HG03565 (cell line): Measurements from ENCODE around the gene ITPR1.

ENCODE experiments used
- ATAC-seq: cut with Tn5 transposase; IDR thresholded peaks from one replicate; pipeline ENCODE4 v1.9.1; 2021; ENCODE audit warnings: mild to moderate bottlenecking, moderate library complexity; ENCODE audit not compliant: unreplicated experiment

Gene ITPR1

DNA sequence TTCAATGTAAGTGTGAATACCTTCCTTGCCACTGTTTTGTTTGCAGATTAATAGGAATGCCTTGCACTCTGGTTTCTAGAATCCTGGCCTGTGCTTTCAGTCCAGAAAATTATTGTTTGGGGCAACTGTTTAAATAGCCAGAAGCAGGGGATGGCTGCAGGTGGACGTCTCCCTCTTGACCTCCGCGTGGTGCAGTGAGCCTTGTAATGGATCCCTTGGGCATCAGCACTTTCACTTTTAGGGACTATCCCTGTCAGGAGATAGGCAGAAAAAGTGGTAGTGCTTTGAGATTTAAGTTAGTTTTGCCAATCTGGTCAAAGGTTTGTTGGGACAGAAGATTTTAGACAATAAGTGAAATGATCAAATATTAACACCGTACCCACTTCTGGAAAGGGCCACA lies 307.4 kb downstream of the ITPR1 start:
- ATAC-seq: no peak

GRCh38 chr3:4801892-4802291 lies 308.7 kb downstream of the ITPR1 start:
- ATAC-seq: no peak

DNA sequence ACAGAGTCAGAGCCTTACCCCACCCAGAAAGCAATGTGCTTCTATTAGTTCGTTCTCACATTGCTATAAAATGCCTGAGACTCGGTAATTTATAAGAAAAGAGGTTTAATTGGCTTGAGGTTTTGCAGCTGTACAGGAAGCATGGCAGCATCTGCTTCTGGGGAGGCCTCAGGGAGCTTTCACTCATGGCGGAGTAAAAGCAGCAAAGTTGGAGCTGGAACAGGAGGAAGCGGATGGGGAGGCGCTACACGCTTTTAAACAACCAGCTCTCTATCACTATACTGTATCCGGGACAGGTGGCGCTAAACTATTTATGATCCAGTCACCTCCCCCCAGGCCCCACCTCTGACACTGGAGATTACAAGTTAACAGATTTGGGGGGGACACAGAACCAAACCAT lies 309.8 kb downstream of the ITPR1 start:
- ATAC-seq: no peak

DNA sequence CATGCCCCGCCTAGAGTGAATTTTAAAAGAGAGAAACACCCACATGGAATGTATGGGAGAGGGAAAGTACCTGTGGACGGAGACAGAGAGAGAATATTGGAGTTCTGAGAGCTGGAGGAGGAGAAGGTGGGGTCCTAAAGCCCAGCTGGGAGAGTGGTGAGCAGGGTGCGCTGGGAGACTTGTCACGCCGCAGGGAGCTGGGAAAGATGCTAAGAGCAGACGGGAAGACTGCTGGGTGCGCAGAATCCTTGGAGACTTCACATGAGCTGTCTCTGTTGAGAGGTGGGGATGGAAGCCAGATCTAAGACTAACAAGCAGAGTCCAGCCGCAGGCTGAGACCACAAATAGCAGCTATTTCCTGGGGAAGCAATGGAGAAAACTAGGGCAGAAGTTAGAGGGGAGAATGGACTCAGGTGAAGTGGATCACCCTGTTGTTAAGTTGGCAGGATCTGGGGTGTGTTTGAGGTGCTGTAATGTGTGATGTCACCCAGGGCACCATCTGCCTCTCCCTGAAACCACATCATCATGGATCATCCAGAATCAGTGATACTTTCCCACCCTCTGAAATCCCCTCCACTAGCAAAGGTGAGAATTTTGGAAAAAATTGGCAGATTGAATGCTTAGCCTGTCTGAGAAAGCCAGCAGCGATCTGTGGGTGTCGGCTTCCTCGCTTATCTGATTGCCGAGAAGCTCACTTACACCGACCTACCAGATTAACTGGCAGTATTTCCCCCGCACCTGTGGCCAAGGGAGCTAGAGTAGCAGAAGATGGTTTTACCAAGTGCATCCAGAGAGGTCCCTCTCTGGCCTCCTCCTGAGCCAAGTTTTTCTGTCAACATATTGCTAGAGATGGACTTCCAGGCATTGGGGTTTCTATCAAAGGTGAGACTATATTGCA lies 311.3 kb downstream of the ITPR1 start:
- ATAC-seq: no peak

DNA sequence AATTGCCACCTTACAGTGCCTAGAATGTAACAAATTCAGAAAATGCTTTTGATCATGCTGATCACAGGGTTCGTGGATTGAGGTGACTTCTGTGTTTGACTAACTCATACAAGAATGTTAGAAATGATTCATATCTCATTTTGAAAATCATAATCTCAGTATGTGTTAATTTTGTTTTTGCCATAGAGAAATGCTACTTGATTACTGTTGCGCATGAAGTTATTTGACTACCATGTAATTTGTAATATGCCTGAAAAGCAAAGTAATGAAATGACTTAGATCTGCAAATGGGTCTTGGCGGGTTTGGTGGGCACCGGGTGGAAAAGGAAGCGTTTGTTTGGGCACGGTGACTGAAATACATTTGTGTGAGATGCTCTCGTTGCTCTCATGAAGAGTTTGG lies 312.5 kb downstream of the ITPR1 start:
- no peak for ATAC-seq

DNA sequence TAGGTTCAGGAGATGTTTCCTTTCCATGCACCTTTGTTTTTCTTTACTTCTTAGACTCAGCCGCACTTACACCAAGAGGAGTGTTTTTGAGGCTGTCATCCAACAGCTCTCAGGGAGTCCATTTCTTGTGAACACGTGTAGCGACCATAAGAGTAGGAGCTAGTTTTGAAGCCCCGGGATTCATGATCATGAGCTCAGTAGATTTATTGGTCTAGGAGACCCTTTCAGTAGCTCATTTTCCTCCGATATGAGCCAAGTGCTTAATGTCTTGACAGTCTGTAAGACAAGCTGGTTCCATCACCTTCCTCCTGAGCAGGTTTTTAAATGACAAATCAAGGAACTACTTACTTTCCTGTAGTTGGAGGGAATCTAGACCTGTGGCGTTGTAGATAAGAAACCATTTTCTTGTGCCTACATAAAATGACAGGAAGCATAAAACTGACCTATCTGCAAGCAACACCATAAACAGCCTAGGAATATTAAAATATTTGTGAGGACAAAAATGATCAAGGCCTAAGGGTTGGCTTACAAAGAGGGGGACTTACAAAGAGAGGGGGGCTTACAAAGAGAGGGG lies 313.5 kb downstream of the ITPR1 start:
- ATAC-seq: no peak

DNA sequence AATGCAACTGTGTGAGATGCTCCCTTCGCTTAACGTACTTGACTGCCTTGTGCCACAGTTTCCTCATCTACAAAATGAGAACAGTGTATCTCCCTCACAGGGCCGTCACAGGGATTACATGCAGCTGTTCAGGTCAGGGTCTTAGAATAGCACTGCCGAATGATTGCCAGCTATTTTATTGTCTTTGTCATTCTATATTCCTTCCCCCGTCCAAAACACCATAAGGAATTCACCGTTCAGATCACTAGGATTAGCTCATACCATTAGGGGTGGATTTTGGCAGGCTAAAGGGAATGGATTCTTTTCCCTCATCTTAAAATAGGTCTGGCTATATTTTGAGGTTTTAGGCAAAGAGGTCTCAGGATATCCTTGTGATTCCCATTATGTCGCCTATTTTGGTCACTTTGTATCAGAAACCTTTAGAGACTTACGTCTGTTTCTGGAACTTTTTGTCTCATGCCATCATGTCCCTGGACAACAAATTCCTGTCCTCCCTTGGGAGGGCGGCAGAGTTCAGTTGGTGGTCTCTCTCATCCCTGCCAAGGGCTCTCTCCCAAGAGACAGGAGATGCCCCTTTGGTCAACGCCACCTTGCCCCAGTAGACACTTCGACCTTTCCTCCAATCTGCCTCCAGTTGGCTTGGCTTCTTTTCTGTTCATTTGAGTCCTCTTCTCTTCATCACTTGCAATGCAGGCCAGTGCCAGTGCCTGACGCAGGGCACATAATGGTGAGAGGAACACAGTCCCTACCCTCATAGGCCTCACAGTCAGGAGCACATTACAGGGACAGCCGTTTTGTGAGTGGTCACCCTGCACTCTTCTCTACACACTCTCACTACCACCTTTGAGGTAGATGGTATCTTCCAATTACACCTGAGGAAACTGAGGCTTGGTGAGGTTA lies 314.5 kb downstream of the ITPR1 start:
- ATAC-seq: no peak

DNA sequence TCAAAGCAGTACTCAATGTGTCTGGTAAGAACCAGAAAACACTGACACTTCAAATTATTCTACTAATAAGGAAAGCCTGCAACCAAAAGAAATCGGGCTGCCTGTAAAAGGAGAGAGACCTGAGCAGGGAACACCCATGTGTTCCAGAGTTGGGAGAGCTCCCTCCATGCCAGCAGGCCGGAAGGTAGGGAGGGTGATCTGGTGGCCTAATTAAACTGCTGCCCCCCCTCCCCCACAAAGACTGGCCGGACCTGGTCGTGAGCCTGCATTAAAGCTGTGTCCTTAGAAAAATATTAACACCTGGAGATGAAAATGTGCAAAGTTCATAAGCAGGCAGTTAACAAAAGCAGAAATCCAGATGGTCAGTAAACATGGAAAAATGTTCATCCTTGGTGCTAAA lies 315.5 kb downstream of the ITPR1 start:
- no peak for ATAC-seq

DNA sequence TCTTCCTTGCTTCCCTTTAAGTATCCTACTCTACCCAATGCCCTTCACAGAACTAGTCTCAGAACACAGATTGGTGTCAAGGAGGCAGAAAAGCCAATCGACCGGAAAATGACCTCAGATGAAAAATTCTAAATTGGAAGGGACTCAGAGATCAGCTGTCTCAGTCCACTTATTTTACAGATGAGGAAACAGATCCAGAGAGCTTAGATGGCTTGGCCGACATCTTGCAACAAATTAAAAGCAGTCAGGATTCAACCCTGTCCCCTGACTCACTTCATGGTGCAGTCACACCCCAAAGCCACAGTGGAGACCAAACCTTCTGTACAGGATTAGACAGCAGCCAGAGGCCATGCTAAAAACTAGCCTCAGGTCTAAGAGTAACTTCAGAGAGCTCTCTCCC lies 316.8 kb downstream of the ITPR1 start:
- no peak for ATAC-seq

DNA sequence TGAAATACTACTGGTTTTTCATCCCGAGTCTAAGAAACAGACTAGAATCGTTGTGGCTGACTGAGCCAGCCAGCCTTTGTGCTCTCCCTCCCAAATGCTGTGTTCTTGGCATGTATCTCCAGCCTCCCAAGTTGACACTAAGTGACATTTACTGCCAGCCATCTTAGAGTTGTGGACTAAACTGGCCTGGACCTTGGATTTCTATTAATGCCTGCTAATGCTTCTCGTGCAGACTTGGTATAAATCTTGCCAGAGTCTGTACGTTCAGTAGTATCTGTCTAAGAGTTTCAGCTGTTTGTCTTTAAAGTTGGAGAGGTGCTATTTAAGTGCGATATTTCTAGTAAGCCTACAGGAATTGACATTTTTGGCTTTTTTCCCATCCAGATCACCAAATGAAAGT lies 319.4 kb downstream of the ITPR1 start:
- ATAC-seq: no peak

GRCh38 chr3:4813909-4814304 lies 320.8 kb downstream of the ITPR1 start:
- ATAC-seq: no peak

DNA sequence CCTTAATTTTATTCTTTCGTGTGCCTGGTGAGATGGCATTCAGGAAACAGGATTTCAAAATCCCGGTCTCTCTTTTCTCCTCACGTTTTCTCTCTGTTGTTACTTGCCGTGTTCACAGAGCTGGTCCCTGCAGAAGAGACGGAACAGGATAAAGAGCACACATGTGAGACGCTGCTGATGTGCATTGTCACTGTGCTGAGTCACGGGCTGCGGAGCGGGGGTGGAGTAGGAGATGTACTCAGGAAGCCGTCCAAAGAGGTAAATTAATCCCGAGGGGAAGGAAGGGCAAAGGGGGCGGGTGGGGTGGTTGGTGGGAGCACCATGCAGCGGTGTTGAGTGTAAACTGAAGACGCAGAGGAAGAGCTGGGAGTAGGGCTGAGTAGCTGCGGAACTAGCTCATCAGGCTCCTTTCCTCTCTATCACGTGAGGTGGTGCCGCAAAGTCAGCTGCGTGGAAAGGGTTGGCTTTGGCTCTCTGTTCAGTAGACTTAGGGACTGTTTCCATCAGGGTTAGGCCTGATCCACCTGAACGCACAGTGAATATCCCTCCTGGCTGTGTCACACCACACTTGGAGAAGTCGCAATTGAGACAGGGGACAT lies 321.3 kb downstream of the ITPR1 start:
- ATAC-seq: no peak

DNA sequence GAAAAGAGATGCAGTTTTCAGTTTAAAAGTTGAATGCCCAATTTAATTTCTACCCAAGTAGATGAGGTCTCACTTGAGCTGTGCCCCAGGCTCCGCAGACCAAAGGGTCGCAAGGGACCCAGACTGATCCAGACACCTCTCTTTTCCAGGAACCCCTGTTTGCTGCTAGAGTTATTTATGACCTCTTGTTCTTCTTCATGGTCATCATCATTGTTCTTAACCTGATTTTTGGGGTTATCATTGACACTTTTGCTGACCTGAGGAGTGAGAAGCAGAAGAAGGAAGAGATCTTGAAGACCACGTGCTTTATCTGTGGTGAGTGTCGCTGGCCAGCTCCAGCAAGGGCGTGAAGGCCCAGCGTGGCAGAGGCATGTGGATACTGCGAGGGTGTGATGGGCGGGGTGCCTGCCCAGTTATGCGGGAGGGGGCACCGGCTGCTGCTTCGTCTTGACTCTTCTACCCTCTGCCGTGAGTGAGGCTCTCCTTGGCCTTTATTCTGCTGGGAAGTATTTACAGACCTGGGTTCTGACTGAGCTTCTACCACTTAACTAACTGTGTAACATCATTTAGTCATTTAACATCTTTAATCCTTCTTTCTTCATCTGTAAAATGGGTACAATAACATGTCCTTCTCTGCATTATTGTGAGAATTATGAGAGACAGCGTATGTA lies 321.9 kb downstream of the ITPR1 start:
- ATAC-seq: no peak

GRCh38 chr3:4816306-4816705 lies 323.2 kb downstream of the ITPR1 start:
- ATAC-seq: no peak

- no peak for ATAC-seq
Measured at GRCh38 chr3:4816718-4817117, 323.6 kb downstream of the ITPR1 start.

DNA sequence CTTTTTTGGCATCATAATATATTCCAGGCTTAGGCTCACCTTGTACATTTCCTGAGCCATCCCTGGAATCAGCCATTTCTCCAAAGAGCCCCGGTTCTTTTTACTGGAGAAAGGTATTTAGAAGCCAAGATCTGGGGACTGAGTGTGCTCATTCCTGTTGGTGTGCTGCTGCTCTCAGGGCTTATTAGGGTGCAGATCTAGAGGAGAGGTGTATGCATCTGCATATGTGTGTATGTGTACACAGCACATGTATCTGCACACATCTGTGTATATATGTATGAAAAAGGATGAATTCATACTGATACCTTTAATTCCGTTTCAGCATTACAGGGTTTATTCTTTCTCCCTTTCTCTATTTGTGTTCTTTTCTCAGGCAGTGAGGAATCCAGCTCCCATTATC lies 324.0 kb downstream of the ITPR1 start:
- ATAC-seq: no peak

DNA sequence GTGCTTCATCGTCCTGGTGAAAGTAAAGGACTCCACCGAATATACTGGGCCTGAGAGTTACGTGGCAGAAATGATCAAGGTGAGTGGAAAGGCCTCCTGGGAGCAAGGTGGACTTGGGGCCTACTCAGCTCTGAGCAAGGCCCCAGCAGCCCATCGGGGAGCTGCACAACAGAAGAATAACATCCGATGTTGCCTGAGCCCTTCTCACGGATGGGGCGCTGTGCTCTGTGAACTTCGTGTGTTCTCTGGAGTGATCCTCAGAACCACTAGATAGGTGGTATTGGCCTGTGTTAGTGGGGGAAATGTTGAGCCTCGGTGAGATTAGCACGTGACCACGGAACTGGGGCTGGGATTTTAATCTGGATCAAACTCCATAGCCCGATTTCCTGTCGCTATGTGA lies 325.0 kb downstream of the ITPR1 start:
- ATAC-seq: no peak

GRCh38 chr3:4818986-4819693 lies 326.0 kb downstream of the ITPR1 start:
- no peak for ATAC-seq

DNA sequence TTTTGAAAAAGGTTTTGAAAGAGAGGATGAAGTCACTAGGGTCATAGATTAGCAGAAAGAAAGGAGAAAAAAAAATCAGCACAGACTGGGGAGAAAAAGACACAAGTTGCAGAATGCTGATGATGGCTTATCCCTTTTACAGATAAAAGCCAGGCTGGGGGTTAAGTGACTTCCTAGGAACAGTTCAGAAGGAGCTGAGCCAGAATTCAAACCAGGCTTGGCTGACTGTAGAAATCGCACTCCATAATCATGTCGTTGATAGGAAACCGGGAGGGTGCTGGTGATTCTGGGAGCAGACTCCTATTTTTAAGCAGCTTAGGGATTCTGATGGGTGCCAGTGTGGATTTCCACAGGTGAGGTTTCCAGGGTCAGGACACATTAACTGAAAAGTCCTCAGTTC lies 326.6 kb downstream of the ITPR1 start:
- no peak for ATAC-seq
